DMS79 treated with DMSO at 0.1 percent for 48 hours (cell line): ENCODE results near the gene ZACN.

Experiments used
- DNase-seq: peaks from one replicate; lab custom pipeline; 2025; lab: John Stamatoyannopoulos, UW

The ZACN gene

DNA sequence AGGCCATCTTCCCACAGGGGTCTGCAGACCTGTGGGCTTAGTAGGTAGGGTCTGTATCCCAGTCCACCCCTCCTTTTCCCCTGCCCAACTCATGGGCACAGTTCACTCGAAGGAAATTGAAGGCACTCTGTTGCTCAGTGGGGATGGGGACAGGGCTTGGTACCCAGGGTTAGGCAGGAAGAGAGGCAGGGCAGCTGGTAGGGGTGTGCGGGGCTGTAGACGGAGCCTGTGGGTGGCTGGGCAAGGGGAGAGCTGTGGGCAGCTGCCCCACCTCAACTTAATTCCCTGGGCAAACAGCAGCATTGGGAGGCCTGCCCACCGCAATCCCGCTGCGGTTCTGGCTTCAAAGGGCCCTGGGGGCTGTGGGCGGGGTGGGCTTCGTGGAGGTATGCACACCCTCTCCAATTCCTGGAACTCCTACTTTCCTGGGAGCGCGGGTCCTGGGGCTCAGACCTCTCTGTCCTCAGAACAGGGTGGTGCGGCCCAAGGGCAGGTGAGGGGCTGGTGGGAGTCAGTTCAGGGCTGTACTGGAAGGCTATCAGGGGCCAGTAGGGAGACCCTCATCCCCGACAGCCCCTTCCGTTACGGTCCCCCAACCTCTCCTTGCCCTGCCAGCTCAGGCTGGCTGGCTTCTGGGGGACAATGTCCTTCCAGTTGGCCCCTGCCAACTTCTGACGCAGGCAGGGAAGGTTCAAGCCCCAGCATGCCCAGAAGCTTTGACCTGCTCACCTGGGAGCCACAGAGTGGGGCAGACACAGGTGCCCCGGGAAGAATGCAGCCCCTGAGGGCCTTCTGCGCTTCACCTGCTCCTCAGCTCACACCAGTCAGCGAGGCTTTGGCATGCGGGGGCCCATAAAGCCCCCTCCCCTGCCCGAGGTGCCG lies 53.0 kb downstream of the ZACN start:
- DNase-seq: peak; percentile 75
